ENCODE results near the gene BARX2. TPM values are rescaled to one million over a fixed set of nuclear protein-coding genes. Genes with fewer than 3 reads are reported as not detected.

Gene BARX2
- total RNA-seq, 2 donors from 2014 or later, result 0.35 to 1.4 TPM

DNA sequence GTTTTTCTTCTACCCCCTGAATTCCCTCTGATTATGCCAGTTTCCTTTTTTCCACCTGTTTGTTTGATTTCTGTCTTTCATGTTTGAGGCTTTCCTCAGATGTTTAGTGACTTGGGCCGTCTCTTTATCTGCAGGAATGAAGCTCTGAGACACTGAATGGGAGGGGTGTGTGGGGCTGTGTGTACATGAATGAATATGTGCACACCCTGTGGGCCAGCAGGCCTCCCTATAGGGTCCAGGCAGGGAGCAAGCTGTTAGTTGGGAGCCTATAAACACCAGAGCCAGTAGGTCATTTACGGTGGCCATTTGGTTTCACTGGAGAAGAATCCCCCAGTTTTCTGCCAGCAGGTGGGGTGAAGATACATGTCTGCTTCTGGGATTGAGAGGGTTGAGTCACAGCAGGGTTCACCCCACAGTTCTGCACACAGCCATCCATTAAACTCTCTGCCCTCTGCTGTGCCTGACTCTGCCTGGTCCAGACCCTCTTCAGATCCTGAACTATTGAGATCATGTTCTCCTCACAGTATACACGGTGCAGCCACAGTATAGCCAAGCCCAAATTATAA, 34.8 kb downstream of the BARX2 start:
- no peak overlapping the region for H3K27ac ChIP-seq
- H3K4me1 ChIP-seq, result no peaks in the 10 kb centered on the region
- H3K36me3 ChIP-seq, result no peaks in the 10 kb centered on the region
- no peaks in the 10 kb centered on the region for H3K9me3 ChIP-seq
- H3K4me3 ChIP-seq, result no peak overlapping the region
- DNase-seq (ENCODE audit: low spot score), result no peak
- H3K27me3 ChIP-seq, result no peaks in the 10 kb centered on the region
- no peak for TF ChIP-seq CTCF (IDR thresholded peaks at IDR 0.05)

DNA sequence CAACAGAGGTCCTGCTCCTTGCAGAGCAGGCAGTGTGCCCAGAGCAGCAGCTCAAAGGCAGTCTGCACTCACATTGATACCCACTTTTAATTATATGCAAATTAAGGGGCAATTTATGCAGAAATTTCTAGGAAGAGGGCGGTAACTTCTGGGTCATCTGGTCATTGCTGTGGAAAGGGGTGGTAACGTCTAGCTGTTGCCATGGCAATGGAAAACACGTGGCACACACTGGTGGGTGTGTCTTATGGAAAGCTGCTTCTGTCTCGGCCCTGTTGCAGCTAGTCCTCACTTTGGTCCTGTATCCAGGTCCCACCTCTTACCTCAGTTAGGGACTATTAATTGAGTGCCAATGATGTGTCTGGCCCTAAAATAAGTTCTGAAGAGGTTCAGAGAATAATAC, 36.8 kb downstream of the BARX2 start:
- H3K4me1 ChIP-seq, result no peaks in the 10 kb centered on the region
- DNase-seq (ENCODE audit: low spot score), result no peak
- H3K27ac ChIP-seq, result no peak overlapping the region
- H3K4me3 ChIP-seq, result no peak overlapping the region
- H3K27me3 ChIP-seq, result no peaks in the 10 kb centered on the region
- H3K9me3 ChIP-seq, result no peaks in the 10 kb centered on the region
- H3K36me3 ChIP-seq, result no peaks in the 10 kb centered on the region
- no peak for TF ChIP-seq CTCF (IDR thresholded peaks at IDR 0.05)

GRCh38 chr11:129414144-129414872, 38.7 kb downstream of the BARX2 start:
- no peaks in the 10 kb centered on the region for H3K27me3 ChIP-seq
- no peak for DNase-seq (ENCODE audit: low spot score)
- no peaks in the 10 kb centered on the region for H3K4me1 ChIP-seq
- H3K4me3 ChIP-seq, result no peak overlapping the region
- no peak overlapping the region for H3K27ac ChIP-seq
- no peak for TF ChIP-seq CTCF (IDR thresholded peaks at IDR 0.05)
- no peaks in the 10 kb centered on the region for H3K36me3 ChIP-seq
- H3K9me3 ChIP-seq, result no peaks in the 10 kb centered on the region

- no peaks in the 10 kb centered on the region for H3K27me3 ChIP-seq
- no peak overlapping the region for H3K4me3 ChIP-seq
- no peaks in the 10 kb centered on the region for H3K9me3 ChIP-seq
- no peaks in the 10 kb centered on the region for H3K36me3 ChIP-seq
- no peak for DNase-seq (ENCODE audit: low spot score)
- H3K4me1 ChIP-seq, result no peaks in the 10 kb centered on the region
- no peak for TF ChIP-seq CTCF (IDR thresholded peaks at IDR 0.05)
- no peak overlapping the region for H3K27ac ChIP-seq
These were observed 40.6 kb downstream of the BARX2 start for GRCh38 chr11:129416080-129416820.

DNA sequence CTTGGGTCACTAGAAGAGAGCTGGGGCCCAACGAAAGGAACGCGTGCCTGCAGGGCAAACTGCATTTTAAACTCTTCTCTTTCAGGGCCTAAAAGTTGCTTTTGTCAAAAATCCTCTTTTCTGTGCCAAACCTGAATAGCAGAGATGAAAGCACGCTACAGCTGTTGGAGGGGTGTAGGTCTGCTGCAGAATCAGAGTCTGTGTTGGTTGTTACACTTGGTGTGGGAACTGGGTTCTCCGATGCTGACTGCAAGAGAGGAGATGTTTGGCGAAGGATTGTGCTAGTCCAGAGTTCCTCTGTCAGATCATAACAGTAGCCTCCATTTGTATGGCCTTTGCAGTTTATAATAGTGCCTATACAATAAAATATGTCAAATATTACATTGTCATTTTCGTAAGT, 41.8 kb downstream of the BARX2 start:
- Histone ChIP-seq H3K27ac (no peak overlapping the region), H3K27me3 (no peaks in the 10 kb centered on the region), H3K9me3 (no peaks in the 10 kb centered on the region), H3K4me3 (no peak overlapping the region), H3K36me3 (no peaks in the 10 kb centered on the region), H3K4me1 (no peaks in the 10 kb centered on the region)
- no peak for DNase-seq (ENCODE audit: low spot score)
- TF ChIP-seq CTCF (IDR thresholded peaks at IDR 0.05), result no peak
